Activated CD8-positive, alpha-beta memory T cell treated with anti-CD3 and anti-CD28 coated beads for 4 hours (primary cell): ENCODE data around the gene MTSS2.

Experiments used
- DNase-seq, 2 donors: peaks; one replicate each; pipeline ENCODE4 v3.0.0-alpha.2; 2020; ENCODE audit warnings: low read depth in 2 of 2

MTSS2 gene

DNA sequence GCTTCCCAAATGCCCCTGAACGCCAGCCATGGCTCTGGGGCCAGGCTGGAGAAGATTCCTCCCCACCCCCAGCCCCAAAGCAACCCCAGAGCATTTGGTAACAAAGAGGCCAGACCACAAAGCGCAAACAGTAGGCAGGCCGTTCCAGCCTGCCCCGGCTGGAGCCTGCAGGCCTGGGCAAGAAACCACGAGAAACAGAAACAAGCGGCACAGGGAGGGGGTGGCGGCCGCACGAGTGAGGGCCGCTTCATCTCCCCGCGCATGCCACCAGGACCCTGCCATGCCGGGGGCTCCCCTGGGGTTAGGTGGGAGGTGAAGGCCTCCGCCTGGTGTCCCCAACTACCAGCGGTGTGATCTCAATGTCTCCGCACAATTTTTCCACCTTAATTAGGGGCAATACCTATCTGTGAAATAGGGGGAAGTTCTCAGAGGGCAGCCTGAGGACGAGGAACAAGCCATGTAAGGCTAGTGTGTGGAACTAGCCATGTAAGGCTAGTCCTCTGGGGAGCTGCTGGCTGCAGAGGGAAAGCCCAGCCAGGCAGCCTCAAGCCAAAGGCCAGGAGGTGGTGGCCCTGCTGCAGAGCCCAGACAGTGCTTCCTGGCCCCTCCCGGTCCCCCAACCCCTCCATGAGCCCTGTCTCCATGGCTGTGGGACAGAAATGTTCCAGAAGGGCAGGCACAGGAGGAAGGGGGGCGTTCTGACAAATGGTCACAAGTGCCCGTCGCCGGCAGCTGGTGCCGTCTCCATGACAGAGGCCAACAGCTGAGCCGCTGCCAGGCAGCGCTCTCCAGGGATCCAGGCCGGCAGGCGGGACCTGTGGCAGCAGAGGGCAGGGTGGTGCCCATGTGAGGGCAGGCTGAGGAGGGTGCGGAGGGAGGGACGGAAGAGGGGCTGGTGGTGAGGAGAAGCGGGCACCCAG lies 14.5 kb upstream of the MTSS2 start:
- no peak for DNase-seq

DNA sequence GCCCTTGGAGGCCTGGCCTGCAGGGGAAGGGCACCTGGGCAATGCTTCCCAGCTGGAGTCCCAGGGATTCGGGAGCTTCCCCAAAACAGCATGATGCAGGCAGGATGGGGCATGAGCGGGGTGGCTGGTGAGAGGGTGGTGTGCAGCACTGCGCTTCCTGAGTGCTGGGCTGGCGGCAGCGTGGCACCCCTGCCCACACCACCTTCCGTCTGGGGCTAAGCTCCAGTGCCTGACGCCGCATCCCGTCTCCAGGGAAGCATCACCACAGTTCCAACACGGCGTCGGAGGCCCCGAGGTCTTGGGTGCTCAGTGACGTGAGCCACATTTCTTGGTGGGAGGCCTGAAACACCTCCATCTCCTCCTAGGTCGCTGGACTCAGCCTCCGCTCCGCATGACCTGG lies 13.8 kb upstream of the MTSS2 start:
- no peak for DNase-seq

- no peak for DNase-seq
Observed at GRCh38 chr16:70698901-70699300, 13.0 kb upstream of the MTSS2 start.

DNA sequence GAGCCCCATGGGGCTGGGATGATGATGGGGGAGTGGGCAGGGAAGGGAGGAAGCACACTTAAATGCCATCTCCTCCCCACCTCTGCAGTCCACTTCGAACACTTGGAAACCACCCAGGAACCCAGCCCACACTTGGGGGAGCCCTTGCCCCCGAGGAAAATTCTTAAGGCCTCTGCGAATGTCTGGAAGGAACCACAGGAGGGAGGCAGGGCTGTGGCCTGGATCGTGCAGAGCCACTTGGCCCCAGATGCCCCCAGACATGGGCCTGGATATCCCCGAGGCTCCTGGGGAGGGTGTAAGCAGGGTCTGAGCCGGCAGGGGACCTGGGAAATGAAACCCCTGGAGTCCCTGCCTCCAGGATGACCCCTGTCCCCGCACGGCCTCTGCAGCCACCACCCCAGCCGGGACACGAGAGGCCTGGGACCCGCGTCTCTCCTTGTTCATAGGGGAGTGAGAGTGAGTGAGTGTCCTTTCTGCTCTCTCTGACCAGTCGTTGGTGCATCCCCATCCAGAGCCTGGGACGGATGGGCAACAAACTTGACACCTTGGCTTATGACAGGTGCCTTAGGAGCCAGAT lies 11.8 kb upstream of the MTSS2 start:
- DNase-seq = no peak

- no peak for DNase-seq
Observed at GRCh38 chr16:70696952-70697593, 11.2 kb upstream of the MTSS2 start.

DNA sequence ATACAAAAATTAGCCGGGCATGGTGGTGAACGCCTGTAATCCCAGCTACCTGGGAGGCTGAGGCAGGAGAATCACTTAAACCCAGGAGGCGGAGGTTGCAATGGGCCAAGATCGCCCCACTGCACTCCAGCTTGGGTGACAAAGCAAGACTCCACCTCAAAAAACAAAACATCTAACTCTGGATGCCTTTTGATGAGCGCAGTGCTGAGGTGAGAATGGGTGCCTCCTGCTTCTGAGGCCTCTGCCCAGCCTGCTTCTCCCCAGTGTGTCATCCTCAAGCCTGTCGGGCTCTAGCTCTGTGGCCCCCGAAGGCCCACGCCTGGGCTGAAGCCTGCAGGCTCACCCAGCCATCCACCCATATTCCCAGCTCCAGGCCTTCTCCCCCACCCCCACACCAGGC lies 10.5 kb upstream of the MTSS2 start:
- DNase-seq = no peak

GRCh38 chr16:70695331-70696070 lies 9.6 kb upstream of the MTSS2 start:
- no peak for DNase-seq

DNA sequence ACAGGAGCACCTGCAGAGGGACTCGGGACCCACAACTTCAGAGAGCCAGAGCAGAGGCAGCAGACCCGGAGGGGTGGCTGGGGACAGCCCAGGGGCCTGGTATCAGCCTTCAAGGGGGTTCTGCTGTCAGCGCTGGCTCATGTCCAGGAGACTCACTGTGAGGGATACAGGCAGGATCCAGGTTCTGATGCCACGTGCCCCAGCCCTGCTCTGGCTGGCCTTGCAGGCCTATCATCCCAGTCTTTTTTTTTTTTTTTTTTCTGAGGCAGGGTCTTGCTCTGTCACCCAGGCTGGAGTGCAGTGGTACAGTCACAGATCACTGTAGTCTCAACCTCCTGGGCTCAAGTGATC lies 9.0 kb upstream of the MTSS2 start:
- DNase-seq = no peak

GRCh38 chr16:70694088-70694867 lies 8.4 kb upstream of the MTSS2 start:
- DNase-seq = no peak

GRCh38 chr16:70692873-70693671 lies 7.2 kb upstream of the MTSS2 start:
- DNase-seq = no peak

DNA sequence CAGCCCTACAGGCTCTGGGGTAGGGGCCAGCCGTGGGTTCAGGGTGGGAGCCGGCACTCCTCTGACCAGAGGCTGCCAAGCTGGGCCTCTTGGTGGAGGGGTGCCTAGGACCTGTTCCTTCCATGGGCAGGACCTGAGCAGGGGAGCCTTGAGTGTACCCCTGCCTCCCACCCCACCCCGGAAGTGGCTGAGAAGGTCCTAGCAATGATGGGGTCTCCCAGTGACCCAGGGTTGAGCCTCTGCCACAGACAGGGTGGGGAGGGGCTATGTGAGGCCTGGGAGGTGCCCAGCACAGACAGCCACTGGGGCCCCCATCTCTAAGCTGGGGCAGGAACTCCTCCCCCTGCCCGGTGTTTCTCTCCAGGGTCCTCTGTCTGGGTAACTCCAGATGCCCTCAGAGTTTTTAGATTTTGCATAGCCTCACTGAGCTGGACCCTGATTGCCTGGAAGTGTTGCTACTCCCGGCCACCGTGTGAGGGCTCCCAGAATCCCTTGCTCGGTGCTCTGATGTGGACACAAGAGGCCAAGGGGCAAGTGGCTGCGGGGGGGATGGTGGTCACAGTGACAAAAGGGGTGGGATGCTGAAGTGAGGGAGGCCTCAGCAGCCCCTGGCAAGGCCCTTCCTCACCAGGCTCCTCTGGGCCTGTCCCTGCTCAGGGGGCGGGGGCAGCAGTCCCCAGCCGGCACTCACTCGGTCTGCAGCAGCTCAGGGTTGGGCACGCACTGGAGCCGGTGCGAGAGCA lies 6.4 kb upstream of the MTSS2 start:
- no peak for DNase-seq

DNA sequence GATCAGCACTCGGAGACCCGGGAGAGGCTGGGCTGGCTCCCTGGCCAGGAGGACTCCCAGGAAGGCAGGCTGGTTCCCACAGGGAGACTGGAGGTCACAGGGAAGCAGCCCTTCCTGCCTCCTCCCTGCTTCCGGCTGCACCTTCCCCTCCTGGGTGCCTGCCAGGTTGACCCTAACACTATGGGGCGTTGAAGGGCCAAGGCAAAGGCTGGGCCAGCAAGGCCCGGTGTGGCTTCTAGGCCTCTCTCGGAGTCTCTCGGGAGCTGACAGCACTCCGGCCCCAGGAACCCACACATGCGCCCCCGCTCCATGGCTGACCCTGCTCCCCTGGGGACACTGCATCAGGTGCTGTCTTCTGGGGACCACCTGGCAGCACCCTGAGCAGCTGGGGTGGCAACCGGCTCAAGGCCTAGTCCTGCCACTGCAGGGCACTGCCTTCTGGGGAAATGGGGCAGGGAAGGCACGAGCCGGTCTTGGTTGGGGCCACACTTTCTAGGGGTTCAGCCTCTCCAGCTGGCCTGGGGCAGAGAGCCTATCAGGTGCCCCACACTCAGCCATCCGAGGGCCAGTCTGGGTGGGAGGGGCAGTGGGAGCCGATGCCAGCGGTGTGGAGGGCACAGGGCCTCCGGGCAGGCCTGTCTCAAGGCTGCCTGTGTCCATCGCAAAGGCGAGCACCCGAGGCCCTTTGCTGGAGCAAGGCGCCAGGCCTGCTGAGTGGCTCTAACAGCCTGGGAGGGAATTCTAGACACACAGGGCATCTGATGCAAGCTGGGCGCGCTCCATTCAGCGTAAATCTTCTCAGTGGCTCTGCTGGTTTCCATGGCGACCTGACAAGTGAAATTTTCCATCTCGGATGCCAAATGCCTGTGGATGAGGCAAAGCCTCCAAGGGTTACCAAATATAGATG lies 5.6 kb upstream of the MTSS2 start:
- DNase-seq = no peak

- no peak for DNase-seq
Observed at GRCh38 chr16:70689970-70690891, 4.4 kb upstream of the MTSS2 start.

DNA sequence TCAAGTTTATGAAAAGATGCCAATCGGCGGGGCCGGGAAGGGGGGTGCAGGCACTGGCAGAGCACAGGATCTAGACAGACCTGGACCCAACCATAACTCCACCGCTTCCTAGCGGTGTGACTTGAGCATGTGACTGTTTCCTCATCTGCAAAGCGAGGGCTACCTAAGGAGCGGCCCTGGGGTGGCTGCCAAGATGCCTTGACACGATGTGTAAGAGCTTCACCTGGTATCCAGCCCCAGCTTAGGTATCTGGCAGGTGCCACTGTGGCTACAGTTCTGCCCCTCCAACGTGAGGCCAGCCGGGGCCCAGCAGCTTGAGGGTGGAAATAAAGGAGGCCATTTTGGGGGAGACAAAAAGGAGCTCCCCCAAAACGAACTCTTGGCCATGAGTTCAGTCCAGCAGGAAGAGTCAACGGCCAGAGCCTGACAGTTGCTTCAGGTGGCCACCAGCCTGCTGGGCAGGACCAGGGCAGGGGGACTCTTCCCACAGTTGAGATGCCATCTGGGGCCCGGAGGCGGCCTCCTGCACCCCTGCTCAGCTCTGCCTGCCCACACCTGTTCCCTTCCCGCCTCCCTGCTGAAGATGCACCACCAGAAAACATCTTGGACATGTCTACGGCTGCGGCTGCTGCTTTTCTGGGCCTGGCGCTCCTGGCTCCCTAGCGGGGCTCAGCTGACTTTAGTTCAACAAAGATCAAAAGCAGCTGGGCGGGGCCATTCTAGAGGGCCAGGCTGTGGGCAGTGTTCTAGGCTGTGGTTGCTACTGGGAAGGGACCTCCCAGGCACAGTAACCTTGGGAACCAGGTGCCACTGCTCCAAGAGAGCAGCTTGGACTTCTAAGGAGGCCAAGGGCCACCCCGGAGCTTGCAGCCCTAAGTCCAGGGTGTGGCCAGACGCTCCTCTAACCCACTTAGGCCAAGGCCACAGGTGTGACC lies 3.4 kb upstream of the MTSS2 start:
- DNase-seq = no peak

GRCh38 chr16:70688246-70688742 lies 2.4 kb upstream of the MTSS2 start:
- DNase-seq = no peak

- DNase-seq = no peak
Observed at GRCh38 chr16:70687671-70688245, 1.9 kb upstream of the MTSS2 start.
